GM23248 (cell line): ENCODE data around the gene HELQ. TPM values are rescaled to one million over a fixed set of nuclear protein-coding genes. Genes with fewer than 3 reads are reported as not detected.

ENCODE experiments used
- DNase-seq: peaks from one replicate; pipeline ENCODE4 v3.0.0-alpha.2; 2015
- H2AFZ ChIP-seq: fragments of 200-600 bp; sonication (generic); 2 replicates; pipeline ENCODE4 v1.6.1; 2016; ENCODE audit warnings: antibody characterized with exemption
- H3F3A ChIP-seq: fragments of 200-600 bp; sonication (generic); 2 replicates; pipeline ENCODE4 v1.6.1; 2016; ENCODE audit warnings: mild to moderate bottlenecking, antibody characterized with exemption, mixed run types; ENCODE audit not compliant: insufficient read depth
- H3K27ac ChIP-seq: fragments of 200-600 bp; sonication (generic); 2 replicates; pipeline ENCODE4 v1.5.1; 2016; ENCODE audit warnings: mild to moderate bottlenecking
- H3K27me3 ChIP-seq: fragments of 200-600 bp; sonication (generic); replicated peaks from 2 replicates; pipeline ENCODE4 v1.6.1; 2016; ENCODE audit warnings: mild to moderate bottlenecking; ENCODE audit not compliant: insufficient read depth
- H3K36me3 ChIP-seq: fragments of 200-600 bp; sonication (generic); 2 replicates; pipeline ENCODE4 v1.6.1; 2016; ENCODE audit warnings: low read depth, mild to moderate bottlenecking
- H3K4me1 ChIP-seq: fragments of 200-600 bp; sonication (generic); 2 replicates; pipeline ENCODE4 v1.6.1; 2016; ENCODE audit warnings: mild to moderate bottlenecking; ENCODE audit not compliant: insufficient read depth
- H3K4me2 ChIP-seq: fragments of 200-600 bp; sonication (generic); one replicate; pipeline ENCODE4 v1.6.1; 2016; ENCODE audit warnings: mild to moderate bottlenecking; ENCODE audit not compliant: unreplicated experiment
- H3K4me3 ChIP-seq: fragments of 200-600 bp; sonication (generic); 2 replicates; pipeline ENCODE4 v1.5.1; 2016; ENCODE audit warnings: mild to moderate bottlenecking
- H3K79me2 ChIP-seq: fragments of 200-600 bp; sonication (generic); 2 replicates; pipeline ENCODE4 v1.6.1; 2016; ENCODE audit warnings: mild to moderate bottlenecking; ENCODE audit not compliant: insufficient read depth
- H3K9ac ChIP-seq: fragments of 200-600 bp; sonication (generic); 2 replicates; pipeline ENCODE4 v1.6.1; 2016; ENCODE audit warnings: mild to moderate bottlenecking
- H3K9me2 ChIP-seq: fragments of 200-600 bp; sonication (generic); 2 replicates; pipeline ENCODE4 v1.6.1; 2016; ENCODE audit warnings: mixed run types, mild to moderate bottlenecking, moderate library complexity; ENCODE audit not compliant: insufficient read depth
- H3K9me3 ChIP-seq: fragments of 200-600 bp; sonication (generic); one replicate; pipeline ENCODE4 v1.6.1; 2017; ENCODE audit warnings: low read depth
- H4K20me1 ChIP-seq: fragments of 200-600 bp; sonication (generic); 2 replicates; pipeline ENCODE4 v1.6.0; 2016; ENCODE audit not compliant: insufficient read depth
- EZH2 ChIP-seq: fragments of 200-600 bp; sonication (generic); IDR thresholded peaks from 2 replicates; pipeline ENCODE4 v1.6.1; 2018; ENCODE audit warnings: antibody characterized with exemption, mild to moderate bottlenecking; ENCODE audit not compliant: insufficient read depth, poor library complexity, severe bottlenecking
- EZH2phosphoT487 ChIP-seq: fragments of 200-600 bp; sonication (generic); IDR thresholded peaks from 2 replicates; pipeline ENCODE4 v1.6.1; 2018; ENCODE audit warnings: antibody characterized with exemption, moderate library complexity, mild to moderate bottlenecking, low read depth; ENCODE audit not compliant: insufficient read depth
- WGBS, 2 experiments: methylation state at CpG; one replicate each; pipeline ENCODE4 v1.1.6; 2015 to 2017; ENCODE audit warnings: low lambda C conversion rate in 2 of 2, low coverage in 1 of 2; ENCODE audit errors: missing lambda C conversion rate in 2 of 2; 5-methylcytosine and 5-hydroxymethylcytosine counted together
- in situ Hi-C: fragments of 300-500 bp; cut with MboI; formaldehyde crosslinking; loops from 2 replicates; pipeline ENCODE4 v1.15.0; 2020
- polyA plus RNA-seq: library from polyadenylated mRNA; unstranded; fragments of >200 nt; fragmentation: Nextera tagmentation; extraction: Ambion mirVana; gene quantifications from 2 replicates; pipeline ENCODE4 v1.2.1, GENCODE V29; 2016
- total RNA-seq: library from RNA; depleted of rRNA; stranded (reverse); fragments of >200 nt; shearing (Covaris generic); gene quantifications from 2 replicates; pipeline ENCODE4 v1.2.3, GENCODE V29; 2014

Gene HELQ
- total and polyA plus RNA-seq, 2 experiments from 2014 or later, result 6.6 to 10.0 TPM

GRCh38 chr4:83440148-83440814, 15.3 kb downstream of the HELQ start:
- Histone ChIP-seq H4K20me1 (no peaks in the 10 kb centered on the region), H3K79me2 (no peaks in the 10 kb centered on the region), H3K27ac (no peak overlapping the region), H3F3A (no peaks in the 10 kb centered on the region), H3K9ac (no peak overlapping the region), H3K9me2 (0 out of 2 replicates have a peak, but pooled peaks cover 4% of the 10 kb centered on the region), H3K4me1 (no peaks in the 10 kb centered on the region), H3K4me3 (no peak overlapping the region), H3K9me3 (no peaks in the 10 kb centered on the region), H3K36me3 (peaks cover 16% of the 10 kb centered on the region), H2AFZ (no peak overlapping the region), H3K27me3 (no peaks in the 10 kb centered on the region), H3K4me2 (no peak overlapping the region)
- DNase-seq, result no peak
- no peak for TF ChIP-seq EZH2
- no peak for TF ChIP-seq EZH2phosphoT487
- in situ Hi-C loops, result no loop called here
- 63 to 65% methylated on average over 1 of the region's 1 CpG for WGBS, 2 experiments

GRCh38 chr4:83438719-83439118, 16.9 kb downstream of the HELQ start:
- in situ Hi-C loops, result no loop called here
- H3K27me3 ChIP-seq, result no peaks in the 10 kb centered on the region
- H3K4me1 ChIP-seq, result no peaks in the 10 kb centered on the region
- H3K9me3 ChIP-seq, result no peaks in the 10 kb centered on the region
- peak; percentile 16 for DNase-seq
- peaks cover 20% of the 10 kb centered on the region for H3K36me3 ChIP-seq
- no peaks in the 10 kb centered on the region for H3K9me2 ChIP-seq
- no peak overlapping the region for H3K27ac ChIP-seq
- H3K4me3 ChIP-seq, result no peak overlapping the region
- no peak overlapping the region for H2AFZ ChIP-seq
- no peak overlapping the region for H3K9ac ChIP-seq
- no peaks in the 10 kb centered on the region for H3K79me2 ChIP-seq
- H3F3A ChIP-seq, result no peaks in the 10 kb centered on the region
- H4K20me1 ChIP-seq, result no peaks in the 10 kb centered on the region
- TF ChIP-seq EZH2phosphoT487 (no peak), EZH2 (no peak)
- H3K4me2 ChIP-seq, result no peak overlapping the region

GRCh38 chr4:83436680-83437079, 18.9 kb downstream of the HELQ start:
- H3F3A ChIP-seq, result no peaks in the 10 kb centered on the region
- H3K36me3 ChIP-seq, result peaks cover 20% of the 10 kb centered on the region
- H3K27ac ChIP-seq, result no peak overlapping the region
- H3K79me2 ChIP-seq, result no peaks in the 10 kb centered on the region
- H3K9ac ChIP-seq, result no peak overlapping the region
- H3K27me3 ChIP-seq, result no peaks in the 10 kb centered on the region
- no peaks in the 10 kb centered on the region for H3K9me2 ChIP-seq
- H3K4me3 ChIP-seq, result no peak overlapping the region
- H2AFZ ChIP-seq, result no peak overlapping the region
- H3K4me1 ChIP-seq, result no peaks in the 10 kb centered on the region
- DNase-seq, result no peak
- H4K20me1 ChIP-seq, result no peaks in the 10 kb centered on the region
- H3K4me2 ChIP-seq, result no peak overlapping the region
- WGBS, 2 experiments, result 87 to 91% methylated on average over 4 of the region's 4 CpGs
- no peak for TF ChIP-seq EZH2
- TF ChIP-seq EZH2phosphoT487, result no peak
- H3K9me3 ChIP-seq, result no peaks in the 10 kb centered on the region
- in situ Hi-C loops, result no loop called here

GRCh38 chr4:83431200-83431599, 24.4 kb downstream of the HELQ start:
- peaks cover 14% of the 10 kb centered on the region for H3K36me3 ChIP-seq
- no peaks in the 10 kb centered on the region for H3K79me2 ChIP-seq
- no peaks in the 10 kb centered on the region for H3K4me1 ChIP-seq
- no peaks in the 10 kb centered on the region for H3K27me3 ChIP-seq
- H3K27ac ChIP-seq, result no peak overlapping the region
- WGBS, 2 experiments, result 90 to 95% methylated on average over 1 of the region's 1 CpG
- no peaks in the 10 kb centered on the region for H3F3A ChIP-seq
- H3K4me2 ChIP-seq, result no peak overlapping the region
- no peaks in the 10 kb centered on the region for H3K9me3 ChIP-seq
- in situ Hi-C loops, result no loop called here
- TF ChIP-seq EZH2 (no peak), EZH2phosphoT487 (no peak)
- H2AFZ ChIP-seq, result no peak overlapping the region
- no peaks in the 10 kb centered on the region for H3K9me2 ChIP-seq
- no peak for DNase-seq
- H3K4me3 ChIP-seq, result no peak overlapping the region
- H3K9ac ChIP-seq, result no peak overlapping the region
- no peaks in the 10 kb centered on the region for H4K20me1 ChIP-seq

GRCh38 chr4:83418211-83418610, 37.4 kb downstream of the HELQ start:
- no peaks in the 10 kb centered on the region for H3K9me2 ChIP-seq
- H3K27me3 ChIP-seq, result no peaks in the 10 kb centered on the region
- no peaks in the 10 kb centered on the region for H4K20me1 ChIP-seq
- TF ChIP-seq EZH2phosphoT487 (no peak), EZH2 (no peak)
- H3K36me3 ChIP-seq, result peaks cover 30% of the 10 kb centered on the region; the same call in 1 of the 2 replicates
- no peak for DNase-seq
- in situ Hi-C loops, result no loop called here
- no peaks in the 10 kb centered on the region for H3F3A ChIP-seq
- H3K9me3 ChIP-seq, result no peaks in the 10 kb centered on the region
- no peaks in the 10 kb centered on the region for H3K79me2 ChIP-seq
- no peaks in the 10 kb centered on the region for H3K4me1 ChIP-seq
- no peak overlapping the region for H3K27ac ChIP-seq
- H3K4me3 ChIP-seq, result no peak overlapping the region
- H3K9ac ChIP-seq, result no peak overlapping the region
- no peak overlapping the region for H2AFZ ChIP-seq
- no peak overlapping the region for H3K4me2 ChIP-seq
